Frontal cortex (tissue), 4 donors: ENCODE data around the gene MINDY3. TPM values are rescaled to one million over a fixed set of nuclear protein-coding genes. Genes with fewer than 3 reads are reported as not detected.

Experiments used
- DNase-seq, 2 donors: peaks; one replicate each; pipeline ENCODE4 v3.0.0; 2012; ENCODE audit warnings: low spot score in 2 of 2
- FAIRE-seq: peaks from 2 replicates; lab custom pipeline; 2012; peaks lifted over from hg19 to GRCh38; lab: Jason Lieb, UNC
- total RNA-seq: library from RNA; depleted of rRNA; stranded (reverse); fragments of >200 nt; gene quantifications from one replicate; pipeline ENCODE4 v1.2.3, GENCODE V29; 2014
- donor health status: control.
- donor health status: control.
- donor health status: control.

MINDY3 gene
- total RNA-seq, 1 donor from 2014 or later, result 136 TPM

DNA sequence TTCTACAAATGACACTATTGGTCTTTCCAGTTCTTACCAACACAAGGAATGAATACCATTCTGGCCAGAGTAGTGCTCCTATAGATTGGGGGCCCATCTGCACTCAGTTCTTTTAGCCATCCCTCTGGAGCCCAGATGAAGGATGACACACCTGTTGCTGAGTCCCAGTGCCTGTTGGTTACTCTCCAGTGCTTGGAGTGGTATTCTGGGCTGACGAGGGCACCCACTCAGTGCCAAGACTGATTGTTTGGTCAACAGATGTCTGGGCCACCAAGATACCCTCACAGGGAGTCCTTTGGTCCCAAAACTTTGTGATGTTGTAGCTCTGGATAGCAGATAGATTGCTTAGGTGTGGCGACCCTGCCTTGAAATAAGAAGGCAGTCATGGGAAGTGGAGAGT is 116.9 kb downstream of the MINDY3 start:
- DNase-seq (no peak), FAIRE-seq (no peak)

DNA sequence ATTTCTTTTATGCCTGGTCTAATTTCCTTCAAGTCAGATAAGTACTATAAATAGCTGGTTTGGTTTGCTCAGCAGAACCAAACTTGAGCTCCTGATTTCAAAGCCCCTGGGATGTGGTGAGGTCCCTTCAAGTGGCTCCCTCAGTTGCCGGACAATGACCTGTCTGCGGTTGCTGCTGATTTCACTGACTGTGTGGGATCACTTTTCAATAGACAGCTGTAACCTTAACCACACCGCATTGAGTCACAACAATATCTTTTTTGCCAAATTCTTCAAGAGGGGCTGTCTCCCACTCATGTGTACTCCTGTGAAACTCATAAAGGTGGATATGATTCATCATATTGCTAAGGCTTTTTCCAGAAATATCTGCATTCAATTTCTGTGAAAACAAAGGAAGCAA is 117.5 kb downstream of the MINDY3 start:
- FAIRE-seq (no peak), DNase-seq (no peak)

DNA sequence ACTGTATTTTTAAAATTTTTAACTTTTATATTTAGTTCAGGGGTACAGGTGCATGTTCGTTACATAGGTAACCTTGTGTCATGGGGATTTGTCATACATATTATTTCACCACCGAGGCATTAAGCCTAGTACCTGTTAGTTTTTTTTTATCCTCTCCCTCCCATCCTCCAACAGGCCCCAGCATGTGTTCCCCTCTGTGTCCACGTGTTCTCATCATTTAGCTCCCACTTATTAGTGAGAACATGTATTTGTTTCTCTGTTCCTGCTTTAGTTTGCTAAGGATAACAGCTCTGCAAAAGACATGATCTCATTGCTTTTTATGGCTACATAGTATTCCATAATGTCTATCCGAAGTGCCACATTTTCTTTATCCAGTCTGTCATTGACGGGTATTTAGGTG is 118.2 kb downstream of the MINDY3 start:
- DNase-seq, result no peak
- FAIRE-seq, result no peak

DNA sequence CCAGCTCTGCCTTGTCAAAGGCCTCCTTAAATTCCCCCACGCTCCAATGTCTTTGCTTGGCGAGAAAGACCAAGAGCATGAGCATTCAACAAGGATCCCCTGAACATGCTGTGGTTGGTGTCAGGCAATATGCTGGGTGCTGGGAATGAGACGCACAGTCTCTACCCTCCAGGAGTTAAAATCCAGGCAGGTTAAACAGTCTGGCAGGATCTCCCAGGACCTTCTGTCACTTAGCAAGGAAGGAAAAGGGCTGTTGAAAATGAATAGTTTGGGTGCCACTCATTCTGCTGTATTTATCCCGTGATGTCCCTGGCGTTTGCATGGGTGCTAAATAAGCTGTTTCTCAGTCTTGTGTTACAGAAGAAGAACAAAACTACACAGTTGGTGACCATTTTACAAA is 118.7 kb downstream of the MINDY3 start:
- no peak for DNase-seq
- no peak for FAIRE-seq

GRCh38 chr10:15740261-15740660 is 120.0 kb downstream of the MINDY3 start:
- DNase-seq, result no peak
- no peak for FAIRE-seq

DNA sequence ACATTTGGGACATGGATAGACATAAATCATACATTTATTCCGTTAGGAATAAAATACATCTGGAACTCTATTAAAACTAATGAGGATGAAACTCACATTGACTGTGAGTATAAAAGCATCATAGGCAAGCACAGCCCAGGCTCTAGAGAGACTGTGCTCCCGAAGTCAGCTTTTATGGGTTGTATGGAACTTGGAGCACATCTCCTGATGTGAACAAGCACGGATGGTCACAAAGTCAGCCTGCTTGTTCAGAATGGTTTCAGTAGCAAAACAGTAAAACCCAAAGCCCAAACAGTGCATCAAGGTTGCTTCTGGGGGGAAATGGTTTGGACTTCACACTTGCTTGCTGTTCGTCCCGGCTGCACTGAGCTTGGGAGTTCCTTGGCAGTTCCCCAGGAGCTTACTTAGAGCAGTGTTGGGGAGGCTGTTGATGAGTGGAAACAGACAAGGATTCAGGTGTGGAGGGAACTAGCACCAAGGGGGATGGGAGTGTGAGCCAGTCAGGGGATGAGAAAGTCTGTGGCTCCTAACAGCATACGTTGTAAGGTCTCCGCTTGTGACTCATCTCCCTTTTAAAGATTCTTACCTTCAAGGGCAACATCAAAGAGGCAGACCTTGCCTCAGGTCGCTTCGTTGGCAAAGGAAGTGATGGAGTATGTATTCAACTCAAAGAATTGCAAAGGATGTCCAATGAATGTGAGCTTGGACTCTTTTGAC is 120.9 kb downstream of the MINDY3 start:
- no peak for DNase-seq
- FAIRE-seq, result no peak

DNA sequence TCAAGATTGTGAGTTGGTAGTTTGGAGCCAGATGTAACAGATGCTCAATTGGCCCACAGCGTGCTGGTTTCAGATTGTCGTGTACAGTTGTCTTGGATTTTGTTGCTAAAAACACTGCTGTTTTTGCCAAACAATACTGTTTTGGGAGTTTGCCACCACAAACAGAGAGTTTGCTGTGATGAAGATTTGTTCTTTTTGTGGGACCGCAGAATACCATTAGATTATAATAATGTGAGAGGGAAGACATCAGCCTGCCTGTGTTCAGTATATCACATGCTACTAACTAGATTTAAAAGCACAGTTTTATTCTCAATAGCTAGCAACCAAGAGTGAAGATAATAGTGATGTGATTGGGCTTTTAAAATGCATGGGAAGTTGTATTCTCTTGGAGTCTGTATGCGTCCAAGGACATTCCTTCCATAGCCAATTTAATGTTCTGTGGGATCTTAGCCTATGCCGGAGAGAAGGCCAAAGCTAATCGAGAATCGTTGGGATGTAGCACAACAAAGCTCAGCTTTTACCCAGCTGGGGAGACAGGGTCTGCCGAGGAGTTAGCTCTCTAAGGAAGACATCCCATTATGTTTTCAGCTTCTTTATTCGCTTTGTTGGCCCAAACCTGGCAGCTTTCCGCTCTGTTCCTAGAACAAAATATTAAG is 121.9 kb downstream of the MINDY3 start:
- DNase-seq, result no peak

DNA sequence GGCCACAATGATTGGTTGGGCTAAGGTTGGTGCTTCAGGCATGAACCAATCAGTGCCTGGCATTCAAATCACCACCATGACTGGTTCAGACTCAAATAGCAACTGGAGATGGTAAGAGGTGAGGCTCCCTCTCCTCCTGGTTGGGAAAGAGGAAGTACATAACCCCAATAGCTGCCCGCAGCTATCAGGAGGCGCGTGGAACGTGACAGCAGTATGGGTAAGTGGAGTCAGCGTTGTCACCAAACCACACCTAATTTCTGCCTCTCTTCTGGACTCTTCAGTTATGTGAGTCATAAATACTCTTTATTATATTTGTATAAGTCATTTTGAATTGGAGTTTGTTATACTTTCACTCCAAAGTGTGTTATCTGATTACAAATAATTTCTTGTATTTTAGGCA is 122.7 kb downstream of the MINDY3 start:
- no peak for DNase-seq
- no peak for FAIRE-seq

More for the DNA sequence above, 121.9 kb downstream of the MINDY3 start:
- FAIRE-seq, result no peak

DNA sequence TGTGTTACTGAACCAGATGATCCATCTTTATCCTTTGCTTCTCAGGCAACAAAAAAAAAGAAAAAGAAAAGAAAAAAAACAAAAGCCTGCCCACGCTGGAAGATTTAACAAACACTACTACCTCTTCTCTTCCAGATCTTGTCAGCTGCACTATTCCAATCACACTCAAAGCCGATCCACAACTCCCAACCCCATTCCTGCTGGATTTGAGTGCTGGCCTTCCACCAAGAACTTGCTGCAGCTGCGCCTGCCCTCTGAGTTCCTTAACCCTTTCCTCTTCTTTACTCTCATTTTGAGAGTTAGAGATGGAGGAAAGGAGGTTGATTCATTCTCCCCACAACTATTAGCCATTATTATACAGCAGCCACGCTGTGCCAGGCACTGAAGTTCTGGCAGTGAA is 124.5 kb downstream of the MINDY3 start:
- no peak for FAIRE-seq

GRCh38 chr10:15730341-15730740 is 130.0 kb downstream of the MINDY3 start:
- DNase-seq (no peak), FAIRE-seq (no peak)

More for the DNA sequence above, 124.5 kb downstream of the MINDY3 start:
- no peak for DNase-seq

DNA sequence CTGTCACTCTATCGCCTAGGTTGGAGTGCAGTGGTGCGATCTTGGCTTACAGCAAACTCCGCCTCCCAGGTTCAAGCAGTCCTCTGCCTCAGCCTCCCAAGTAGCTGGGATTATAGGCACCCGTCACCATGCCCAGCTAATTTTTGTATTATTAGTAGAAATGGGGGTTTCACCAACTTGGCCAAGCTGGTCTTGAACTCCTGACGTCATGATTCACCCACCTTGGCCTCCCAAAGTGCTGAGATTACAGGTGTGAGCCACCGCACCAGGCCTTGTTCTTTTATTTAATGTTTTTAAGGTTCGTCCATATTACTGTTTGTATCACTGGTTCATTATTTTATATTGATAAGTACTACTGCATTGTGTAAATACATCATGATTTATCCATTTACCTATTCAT is 130.4 kb downstream of the MINDY3 start:
- DNase-seq (no peak), FAIRE-seq (no peak)

Other genes starting within 250 kb of the MINDY3 start
- 3.7 TPM for gene ITGA8, start 140.6 kb downstream of the MINDY3 start, total RNA-seq